ENCODE results near the gene UPK3B.
"Not testable (repeated sequence)": the region's sequence is repeated elsewhere in the genome, so short reads cannot be mapped to it uniquely, and the experiment has no call there.

Gene UPK3B

DNA sequence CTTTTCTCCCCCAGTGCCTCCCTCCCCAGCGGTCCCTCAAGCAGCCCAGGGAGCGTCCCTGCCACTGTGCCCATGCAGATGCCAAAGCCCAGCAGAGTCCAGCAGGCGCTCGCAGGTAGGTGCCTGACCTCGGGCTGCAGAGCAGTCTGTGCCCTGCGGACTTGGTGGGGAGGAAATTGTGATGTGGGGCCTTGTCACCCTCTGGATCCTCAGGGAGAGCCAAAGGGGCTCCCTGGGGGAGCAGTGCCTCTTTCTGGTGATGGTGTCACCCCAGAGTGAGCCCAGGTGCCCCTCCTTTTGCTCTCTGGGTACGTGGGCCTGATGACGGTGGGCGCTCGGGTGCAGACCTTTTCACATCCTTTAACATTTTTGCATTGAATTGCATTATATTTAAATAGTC lies 18.2 kb upstream of the UPK3B start:
- not testable (repeated sequence) for DNase-seq

DNA sequence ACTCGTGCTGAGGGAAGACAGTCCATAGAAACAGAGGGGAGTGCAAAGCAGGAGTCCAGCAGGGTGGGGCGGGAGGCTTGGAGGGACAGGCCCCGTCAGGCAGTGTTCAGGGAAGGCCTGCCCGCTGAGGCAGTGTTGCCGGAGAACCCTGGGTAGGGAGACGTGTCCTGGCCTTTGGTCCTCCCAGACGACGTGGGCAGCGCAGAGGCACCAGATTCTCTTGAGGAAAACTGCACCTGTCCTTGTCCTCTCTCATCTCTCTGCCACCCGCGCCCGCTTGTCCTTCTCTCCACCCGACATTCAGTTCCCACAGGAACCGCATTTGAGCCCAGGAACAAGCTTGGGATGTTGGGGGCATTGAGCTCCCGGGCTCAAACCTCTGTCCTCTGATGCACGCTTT lies 14.6 kb upstream of the UPK3B start:
- not testable (repeated sequence) for DNase-seq

DNA sequence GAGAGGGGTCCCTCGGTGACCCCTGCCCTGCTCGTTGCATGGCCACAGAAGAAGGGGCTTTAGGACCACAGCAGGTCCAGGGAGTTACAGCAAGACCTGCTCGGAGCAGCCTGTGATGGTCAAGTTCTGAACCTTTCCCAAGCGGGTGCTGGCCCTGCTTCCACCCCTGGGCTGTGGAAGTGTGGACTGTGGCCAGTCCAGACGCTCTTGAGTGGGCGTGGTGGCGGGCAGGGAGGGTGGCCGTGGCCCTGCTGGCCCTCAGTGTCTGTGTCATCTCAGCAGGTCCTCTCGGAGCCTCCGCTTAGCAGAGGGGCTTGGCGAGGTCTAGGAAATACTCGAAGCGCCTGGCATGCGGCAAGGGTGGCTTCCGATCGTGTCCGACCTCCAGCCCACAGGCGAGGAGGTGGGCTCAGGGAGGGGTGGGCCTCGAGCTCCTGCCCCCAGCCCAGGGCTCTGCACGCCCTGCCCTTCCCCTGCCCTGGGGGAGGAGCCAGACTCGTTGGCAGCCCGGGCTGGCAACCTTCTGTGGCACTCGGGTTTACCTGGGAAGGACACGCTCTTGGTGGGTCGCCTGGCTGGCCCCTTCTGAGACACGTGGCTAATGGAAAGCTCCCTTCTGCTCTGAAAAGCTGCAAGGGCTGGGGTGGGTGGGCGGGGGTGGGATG lies 12.3 kb upstream of the UPK3B start:
- not testable (repeated sequence) for DNase-seq

DNA sequence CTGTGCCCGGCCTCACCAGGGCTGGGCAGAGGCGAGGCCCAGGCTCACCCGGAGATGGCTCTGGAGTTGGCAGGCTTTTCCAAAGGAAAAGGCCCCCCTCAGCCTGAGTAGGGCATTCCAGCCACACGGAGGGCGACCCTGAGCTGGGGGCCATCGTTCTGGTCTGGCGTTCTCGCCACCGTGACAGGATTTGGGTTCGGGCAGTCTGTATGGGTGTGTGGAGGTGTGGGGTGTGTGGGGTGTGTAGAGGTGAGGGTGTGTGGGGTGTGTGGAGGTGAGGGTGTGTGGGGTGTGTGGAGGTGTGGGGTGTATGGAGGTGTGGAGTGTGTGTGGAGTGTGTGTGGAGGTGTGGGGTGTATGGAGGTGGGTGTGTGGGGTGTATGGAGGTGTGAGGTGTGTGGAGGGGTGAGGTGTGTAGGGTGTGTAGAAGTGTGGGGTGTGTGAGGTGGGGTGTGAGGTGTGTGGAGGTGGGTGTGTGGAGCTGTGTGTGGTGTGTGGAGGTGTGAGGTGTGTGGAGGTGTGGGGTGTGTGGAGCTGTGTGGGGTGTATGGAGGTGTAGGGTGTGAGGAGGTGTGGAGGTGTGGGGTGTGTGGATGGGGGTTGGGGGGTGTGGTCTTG lies 11.7 kb upstream of the UPK3B start:
- DNase-seq, result not testable (repeated sequence)

DNA sequence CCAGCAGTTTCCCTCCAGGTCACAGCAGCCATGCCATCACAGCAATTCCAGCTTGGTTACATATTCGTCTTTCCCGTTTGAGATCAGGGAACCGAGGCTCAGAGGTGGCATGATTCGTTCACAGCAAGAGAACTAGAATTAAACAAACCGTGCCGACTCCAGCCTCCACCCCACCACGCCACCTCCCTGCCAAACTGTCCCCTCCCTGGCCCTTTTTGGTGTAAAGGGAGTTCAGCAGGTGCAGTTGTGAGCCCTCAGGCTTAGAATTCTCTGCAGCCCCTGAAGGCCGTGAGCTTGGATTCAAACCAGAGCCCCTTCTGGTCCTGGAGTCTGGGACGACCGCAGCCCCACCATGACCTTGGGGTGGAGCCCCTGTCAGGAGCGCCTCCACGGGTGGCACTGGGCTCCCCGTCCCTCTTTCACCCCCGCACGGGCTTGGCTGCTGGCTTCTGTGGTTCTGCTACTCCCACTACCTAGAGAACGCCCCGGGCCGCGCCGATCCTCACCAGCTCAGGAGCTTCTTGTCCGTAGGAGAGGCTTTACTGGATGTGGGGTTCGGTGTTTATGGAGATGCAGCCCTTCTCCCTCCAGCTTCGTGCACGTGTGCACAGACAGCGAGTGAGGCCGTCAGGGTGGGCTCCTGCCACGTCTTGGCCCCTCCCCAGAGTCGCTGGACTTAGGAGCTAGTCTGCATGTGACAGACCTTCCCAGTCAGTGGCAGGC lies 11.0 kb upstream of the UPK3B start:
- not testable (repeated sequence) for DNase-seq

DNA sequence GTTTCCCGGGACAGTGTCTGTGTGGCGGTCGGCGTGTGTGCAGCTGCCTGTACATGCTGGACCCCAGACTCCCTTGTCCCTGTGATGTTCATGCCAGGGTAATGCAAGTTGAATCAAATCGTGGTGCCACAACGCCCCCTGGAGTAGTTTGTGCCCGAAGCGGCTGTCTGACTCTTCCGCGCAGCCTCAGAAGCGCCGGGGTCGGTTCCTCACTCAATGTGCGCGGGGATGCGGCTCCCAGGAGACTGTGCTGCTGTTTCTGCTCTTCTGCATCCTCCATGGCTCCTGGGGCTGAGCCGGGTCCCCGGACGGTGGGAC lies 10.5 kb upstream of the UPK3B start:
- not testable (repeated sequence) for DNase-seq

DNA sequence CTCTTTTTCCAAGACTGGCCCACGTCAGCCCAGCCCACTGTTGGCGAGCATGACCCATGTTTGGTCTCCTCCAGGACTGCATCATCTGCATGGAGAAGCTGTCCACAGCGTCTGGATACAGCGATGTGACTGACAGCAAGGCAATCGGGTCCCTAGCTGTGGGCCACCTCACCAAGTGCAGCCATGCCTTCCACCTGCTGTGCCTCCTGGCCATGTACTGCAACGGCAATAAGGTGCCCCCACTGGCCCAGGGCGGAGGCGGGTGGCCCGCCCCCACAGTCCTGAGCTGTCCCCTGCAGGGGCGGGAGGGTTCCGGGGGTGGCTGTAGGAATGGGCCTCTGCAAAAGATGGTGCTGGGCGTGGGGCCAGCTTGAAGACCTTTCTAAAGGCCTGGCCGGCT lies 8.1 kb upstream of the UPK3B start:
- not testable (repeated sequence) for DNase-seq

DNA sequence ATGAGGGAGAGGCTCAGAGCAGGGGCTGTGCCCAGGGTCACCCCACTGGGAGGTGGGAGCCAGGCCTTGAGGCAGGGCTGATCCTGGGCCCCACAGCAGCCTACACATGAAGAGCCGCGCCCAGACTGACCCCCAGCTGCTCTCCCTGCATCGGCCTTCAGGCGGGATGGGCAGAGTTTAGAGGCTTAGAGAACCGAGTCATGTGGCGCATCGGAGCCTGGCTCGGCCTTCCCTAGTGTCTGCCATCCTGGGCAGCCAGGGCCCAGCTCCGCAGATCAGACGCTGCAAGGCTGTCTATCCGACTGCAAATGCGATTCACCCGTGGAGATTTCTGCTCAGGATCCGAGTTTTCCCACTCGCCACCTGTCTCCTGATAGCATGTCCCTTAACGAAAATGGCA lies 7.5 kb upstream of the UPK3B start:
- DNase-seq, result not testable (repeated sequence)

DNA sequence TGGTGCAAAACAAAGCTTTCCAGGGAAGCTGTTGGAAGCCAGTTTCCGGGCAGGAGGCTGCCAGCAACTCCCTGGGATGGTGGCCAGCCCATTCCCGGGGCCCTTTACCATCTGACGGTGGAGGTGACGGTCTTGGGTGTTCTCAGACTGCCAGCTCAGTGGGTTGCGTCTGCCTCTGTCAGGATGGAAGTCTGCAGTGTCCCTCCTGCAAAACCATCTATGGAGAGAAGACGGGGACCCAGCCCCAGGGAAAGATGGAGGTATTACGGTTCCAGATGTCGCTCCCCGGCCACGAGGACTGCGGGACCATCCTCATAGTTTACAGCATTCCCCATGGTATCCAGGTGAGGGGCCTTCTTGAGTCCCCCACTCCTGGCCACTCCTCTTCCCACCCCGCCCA lies 7.1 kb upstream of the UPK3B start:
- not testable (repeated sequence) for DNase-seq

DNA sequence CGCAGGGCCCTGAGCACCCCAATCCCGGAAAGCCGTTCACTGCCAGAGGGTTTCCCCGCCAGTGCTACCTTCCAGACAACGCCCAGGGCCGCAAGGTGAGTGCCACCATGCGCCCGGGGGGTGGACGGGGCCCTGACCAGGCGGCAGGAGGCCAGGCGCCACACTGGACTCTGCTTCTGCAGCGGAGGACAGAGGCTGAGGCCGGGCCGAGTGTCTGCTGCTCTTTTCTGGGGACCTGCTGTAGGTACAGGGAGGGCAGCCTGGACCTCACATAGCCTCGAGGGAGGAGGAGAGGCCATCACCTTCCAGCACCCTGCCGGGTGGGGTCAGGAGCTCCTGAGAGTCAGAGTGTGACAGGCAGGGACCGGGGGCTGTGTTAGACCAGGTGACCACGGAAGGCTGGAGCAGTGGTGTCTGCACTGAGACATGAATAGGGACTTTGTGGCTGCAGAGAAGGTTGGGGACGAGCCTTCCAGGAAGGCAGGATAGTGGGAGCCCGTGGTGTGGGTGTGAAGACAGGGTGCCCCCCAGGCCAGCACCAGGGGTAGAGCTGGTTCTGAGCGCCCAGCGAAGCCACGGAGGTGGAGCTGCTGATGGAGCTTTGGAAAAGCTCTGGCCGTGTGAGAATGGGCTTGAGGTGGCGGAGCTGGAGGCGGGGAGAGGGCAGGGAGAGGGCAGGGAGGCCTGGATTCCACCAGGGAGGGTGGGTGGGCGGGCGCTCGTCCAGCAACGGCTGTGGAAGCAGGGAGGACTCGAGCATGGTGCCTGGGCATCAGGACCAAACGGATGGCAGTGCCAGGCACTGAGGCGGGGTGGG lies 5.8 kb upstream of the UPK3B start:
- not testable (repeated sequence) for DNase-seq

DNA sequence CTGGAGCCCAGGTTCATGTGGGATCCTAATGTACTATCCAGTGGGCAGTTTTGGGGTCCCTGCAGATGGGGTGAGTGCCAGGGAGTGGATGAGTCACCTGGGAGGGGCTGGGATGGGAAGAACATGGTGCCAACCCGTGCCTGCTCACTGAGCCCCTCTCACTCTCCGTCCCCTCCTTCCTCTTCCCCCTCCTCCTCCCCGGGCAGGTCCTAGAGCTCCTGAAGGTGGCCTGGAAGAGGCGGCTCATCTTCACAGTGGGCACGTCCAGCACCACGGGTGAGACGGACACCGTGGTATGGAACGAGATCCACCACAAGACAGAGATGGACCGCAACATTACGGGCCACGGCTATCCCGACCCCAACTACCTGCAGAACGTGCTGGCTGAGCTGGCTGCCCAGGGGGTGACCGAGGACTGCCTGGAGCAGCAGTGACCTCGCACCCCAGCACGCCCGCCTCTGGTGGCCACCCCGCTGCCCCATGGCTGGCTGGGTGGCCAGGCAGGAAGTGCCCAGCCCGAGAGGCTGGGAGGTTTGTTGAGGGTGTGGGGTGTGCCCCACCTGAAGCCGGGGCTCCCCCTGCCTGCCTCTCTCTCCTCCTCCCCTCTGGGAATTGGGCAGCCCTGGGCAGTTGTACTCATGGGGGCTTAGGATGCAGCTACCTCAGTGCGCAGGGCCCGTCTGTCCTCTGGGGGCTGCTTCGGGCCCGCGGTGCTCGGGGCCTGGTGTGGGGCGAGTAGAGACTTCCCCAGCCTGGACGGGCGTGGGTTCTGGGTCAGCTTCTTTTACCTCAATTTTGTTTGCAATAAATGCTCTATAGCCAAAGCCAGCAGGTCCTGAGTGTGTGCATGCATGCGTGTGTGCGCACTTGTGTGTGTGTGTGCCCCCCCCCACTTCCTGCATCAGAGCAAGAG lies 4.9 kb upstream of the UPK3B start:
- DNase-seq, result no peak

DNA sequence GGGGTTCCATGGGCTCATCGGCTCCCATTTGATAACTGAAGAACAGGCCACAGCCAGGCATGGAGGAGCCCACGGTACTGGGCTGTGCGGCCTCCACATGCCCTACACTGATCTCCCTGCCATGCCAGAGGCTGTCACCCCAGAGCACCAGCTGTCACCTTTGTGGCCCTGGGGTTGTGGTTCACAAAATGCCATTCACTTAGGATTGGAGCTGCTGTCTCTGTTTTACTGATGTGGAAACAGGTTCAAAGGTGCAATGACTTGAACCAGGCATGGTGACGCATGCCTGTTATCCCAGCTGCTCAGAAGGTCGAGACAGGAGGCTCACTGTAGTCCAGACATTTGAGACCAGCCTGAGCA lies 4.3 kb upstream of the UPK3B start:
- DNase-seq, result no peak

DNA sequence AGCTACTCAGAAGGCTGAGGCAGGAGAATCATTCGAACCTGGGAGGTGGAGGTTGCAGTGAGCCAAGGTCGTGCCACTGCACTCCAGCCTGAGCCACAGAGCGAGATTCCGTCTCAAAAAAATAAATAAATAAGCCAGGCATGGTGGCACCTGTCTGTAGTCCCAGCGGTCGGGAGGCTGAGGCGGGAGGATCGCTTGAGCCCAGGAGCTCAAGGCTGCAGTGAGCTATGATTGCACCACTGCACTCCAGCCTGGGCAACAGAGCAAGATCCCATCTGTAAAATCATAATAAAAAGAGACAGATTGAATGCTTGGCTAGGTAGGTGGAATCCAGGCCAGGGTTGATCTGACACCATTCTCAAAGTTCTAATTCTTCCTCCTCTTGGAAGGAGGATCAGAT lies 3.7 kb upstream of the UPK3B start:
- not testable (repeated sequence) for DNase-seq

DNA sequence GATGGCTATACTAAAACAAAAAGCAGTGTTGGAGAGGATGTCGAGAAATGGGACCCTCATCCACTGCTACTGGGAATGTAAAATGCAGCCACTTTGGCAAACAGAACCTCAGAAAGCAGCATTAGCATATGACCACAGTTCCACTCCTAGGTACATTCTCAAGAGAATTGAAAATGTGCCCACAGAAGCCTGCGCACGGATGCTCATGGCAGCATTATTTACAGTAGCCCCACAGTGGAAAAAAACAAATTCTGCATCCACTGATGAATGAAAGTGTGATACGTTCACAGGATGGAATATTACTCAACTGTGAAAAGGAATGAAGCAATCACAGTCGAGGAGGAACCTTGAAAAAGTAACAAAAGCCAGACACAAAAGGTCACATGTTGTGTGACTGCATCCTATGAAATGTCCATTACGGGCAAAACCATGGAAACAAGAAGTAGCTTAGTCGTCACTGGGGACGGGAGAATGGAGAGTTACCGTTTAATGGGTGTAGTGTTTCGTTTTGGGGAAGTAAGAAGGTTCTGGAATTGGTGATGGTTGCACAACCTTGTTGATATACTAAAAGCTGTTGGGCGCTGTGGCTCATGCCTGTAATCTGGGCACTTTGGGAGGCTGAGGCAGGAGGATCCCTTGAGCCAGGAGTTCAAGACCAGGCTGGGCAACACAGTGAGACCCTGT lies 2.5 kb upstream of the UPK3B start:
- DNase-seq, result no peak

DNA sequence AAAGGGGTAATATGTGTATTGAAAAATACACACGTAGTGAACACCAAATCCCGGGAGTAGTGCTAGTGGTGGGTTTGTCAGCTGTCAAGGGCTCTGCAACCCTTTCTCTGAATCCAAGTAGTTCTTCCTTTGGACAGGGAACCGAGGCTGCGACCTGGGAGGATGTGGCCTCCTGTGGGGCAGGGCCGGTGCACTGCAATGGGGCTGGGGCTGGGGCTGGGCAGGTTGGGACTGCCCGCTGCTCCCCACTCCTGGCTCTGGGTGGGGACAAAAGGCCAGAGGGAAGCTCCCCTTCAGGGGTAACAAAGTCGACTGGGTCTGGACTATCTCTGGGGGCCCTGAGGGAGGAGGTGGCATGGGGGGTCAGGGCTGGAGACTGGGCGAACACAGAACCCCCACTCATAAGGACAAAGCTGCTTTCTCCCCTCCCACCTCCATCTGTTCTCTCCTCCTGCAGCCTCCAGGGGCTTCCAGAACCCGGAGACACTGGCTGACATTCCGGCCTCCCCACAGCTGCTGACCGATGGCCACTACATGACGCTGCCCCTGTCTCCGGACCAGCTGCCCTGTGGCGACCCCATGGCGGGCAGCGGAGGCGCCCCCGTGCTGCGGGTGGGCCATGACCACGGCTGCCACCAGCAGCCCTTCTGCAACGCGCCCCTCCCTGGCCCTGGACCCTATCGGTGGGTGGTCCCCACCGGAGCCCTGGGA lies 1.0 kb downstream of the UPK3B start:
- DNase-seq, result not testable (repeated sequence)

DNA sequence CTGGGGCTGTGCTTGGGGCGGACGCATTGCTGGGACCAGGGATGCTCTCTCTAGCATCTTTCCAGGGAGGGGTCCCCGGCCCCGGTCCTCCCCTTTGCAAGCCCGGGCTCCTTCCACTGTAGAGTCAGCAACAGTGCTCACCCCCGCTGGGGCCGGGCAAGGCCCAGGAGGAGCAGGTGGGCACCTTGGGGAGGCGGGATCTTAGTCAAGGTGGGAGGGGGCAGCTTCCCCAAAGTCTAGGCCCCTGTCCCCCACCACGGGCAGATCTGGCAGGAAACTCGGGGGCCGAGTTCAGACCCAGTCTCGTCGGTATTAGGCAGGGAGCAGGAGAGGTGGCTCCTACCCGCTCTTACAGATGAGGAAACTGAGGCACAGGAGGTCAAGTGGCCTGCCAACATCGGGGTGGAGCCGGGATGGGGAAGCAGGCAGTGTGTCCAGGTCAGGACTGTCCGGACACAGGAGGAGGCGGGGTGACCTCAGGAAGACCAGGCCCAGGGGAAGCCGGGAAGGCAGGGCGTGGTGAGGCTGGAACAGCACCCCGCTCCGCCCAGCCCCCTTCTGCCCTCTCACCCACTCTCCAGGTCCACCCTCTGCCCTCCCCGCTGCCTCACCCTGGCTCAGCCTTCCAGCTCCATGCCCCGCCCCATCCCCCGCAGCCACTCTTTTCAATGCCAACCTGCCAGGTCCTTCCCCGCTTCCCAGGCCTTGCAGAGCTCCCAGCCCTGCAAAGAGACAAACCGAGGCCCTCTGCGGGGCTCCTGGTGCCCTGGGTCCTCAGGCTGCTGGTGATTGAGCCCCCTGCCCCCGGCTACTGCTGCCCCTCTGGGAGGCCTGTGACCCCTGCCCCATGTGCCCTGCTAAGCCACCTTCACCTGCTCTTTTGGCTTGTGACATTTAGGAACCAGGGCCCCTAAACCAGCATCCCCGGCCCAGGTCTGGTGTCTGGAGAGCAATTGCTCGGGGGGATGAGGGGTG lies 1.8 kb downstream of the UPK3B start:
- DNase-seq, result not testable (repeated sequence)

DNA sequence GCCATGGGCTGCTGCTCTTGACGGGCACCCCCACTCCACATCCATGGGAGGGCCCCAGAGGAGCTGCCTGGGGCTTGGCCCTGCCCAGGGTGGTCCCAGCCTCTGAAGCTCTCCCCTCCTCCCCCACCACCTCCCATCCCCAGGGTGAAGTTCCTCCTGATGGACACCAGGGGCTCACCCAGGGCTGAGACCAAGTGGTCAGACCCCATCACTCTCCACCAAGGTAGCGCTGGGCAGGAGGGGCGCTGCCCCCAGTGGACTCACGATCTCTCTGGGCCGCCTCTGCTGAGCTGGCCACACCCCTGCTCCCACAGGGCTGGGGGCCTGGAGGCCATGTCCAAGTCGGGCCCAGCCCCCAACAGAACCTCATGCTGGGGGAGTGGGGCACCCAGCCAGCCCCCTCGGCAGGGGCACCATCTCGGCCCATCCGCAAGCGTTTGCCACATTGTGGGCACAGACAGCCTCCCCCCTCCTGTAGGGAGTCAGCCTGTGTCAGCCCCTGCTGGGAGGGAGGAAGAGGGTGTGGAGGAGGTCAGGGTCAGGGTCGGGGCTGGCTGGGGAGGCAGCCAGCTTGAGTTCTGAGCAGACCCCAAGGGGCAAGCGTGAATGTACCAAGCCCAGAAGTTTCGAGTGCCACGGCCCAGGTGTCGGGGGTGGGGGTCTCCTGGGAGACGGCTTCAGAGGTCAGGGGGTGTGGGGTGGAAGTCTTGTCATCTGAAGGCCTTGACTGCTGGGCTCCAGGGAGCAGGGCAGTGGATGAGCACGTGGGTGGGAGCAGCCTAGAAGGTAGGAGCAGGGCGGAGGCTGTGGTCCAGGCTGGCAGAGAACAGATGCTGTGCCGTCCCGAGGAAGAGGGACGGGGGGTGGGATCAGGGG lies 2.8 kb downstream of the UPK3B start:
- DNase-seq, result no peak

Measured in activated effector memory CD4-positive, alpha-beta T cell treated with Interleukin-2 at 50 U/mL for 16 hours (primary cell).